Neural cell (in vitro differentiated cells): ENCODE data around the gene GPC5.

ENCODE experiments used
- CTCF ChIP-seq: fragments of 450-650 bp; IDR thresholded peaks from 2 replicates; pipeline ENCODE4 v1.5.1; 2014; ENCODE audit warnings: antibody characterized with exemption, mild to moderate bottlenecking, moderate library complexity; ENCODE audit not compliant: poor library complexity, severe bottlenecking
- EP300 ChIP-seq: fragments of 450-650 bp; conservative IDR thresholded peaks from 2 replicates; pipeline ENCODE4 v1.6.1; 2014; ENCODE audit warnings: antibody characterized with exemption, mild to moderate bottlenecking, moderate library complexity; ENCODE audit not compliant: poor library complexity, severe bottlenecking
- EZH2 ChIP-seq: fragments of 200-600, 300-800 bp; shearing (Covaris generic), sonication (generic); IDR thresholded peaks from 2 replicates; pipeline ENCODE4 v1.6.1; 2014; ENCODE audit warnings: antibody characterized with exemption, low read length, borderline replicate concordance, mild to moderate bottlenecking; ENCODE audit not compliant: insufficient read depth, poor library complexity, severe bottlenecking
- MXI1 ChIP-seq: fragments of 450-650 bp; conservative IDR thresholded peaks from 2 replicates; pipeline ENCODE4 v1.6.1; 2014; ENCODE audit warnings: antibody characterized with exemption, mild to moderate bottlenecking; ENCODE audit not compliant: poor library complexity, severe bottlenecking
- POLR2AphosphoS5 ChIP-seq: IDR thresholded peaks from 2 replicates; pipeline ENCODE4 v1.6.1; 2012
- RAD21 ChIP-seq: fragments of 450-650 bp; conservative IDR thresholded peaks from 2 replicates; pipeline ENCODE4 v1.6.1; 2014; ENCODE audit warnings: antibody characterized with exemption, mild to moderate bottlenecking, moderate library complexity
- REST ChIP-seq: IDR thresholded peaks from 2 replicates; pipeline ENCODE4 v1.6.1; 2012; ENCODE audit warnings: borderline replicate concordance
- SMC3 ChIP-seq: fragments of 450-650 bp; conservative IDR thresholded peaks from 2 replicates; pipeline ENCODE4 v1.6.1; 2014; ENCODE audit warnings: antibody characterized with exemption, mild to moderate bottlenecking, moderate library complexity; ENCODE audit not compliant: poor library complexity
- TAF1 ChIP-seq: IDR thresholded peaks from 2 replicates; pipeline ENCODE4 v1.6.1; 2012; ENCODE audit warnings: low read depth

DNA sequence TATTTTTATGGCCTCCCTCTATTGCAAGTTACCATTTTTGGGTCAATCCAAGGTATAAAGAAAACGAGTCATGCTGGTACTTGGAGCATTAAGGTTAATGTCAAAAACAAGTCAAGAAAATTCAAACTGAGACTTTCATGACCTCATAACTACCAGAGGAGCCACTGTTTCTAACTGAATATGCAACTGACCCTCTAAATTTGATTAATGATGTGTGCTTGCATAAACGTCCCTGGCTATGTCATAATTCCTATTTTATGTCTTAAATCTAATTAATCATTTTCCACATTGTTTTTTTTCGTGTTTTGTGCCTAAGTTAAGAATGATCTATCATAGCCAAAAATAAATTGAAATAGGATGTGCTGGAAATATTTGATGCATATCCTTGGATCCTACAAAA lies 1431.5 kb downstream of the GPC5 start:
- TF ChIP-seq POLR2AphosphoS5, result no peak
- TF ChIP-seq EZH2, result no peak
- TF ChIP-seq TAF1, result no peak
- TF ChIP-seq EP300, result no peak
- no peak for TF ChIP-seq REST
- TF ChIP-seq CTCF, result no peak
- no peak for TF ChIP-seq MXI1
- TF ChIP-seq RAD21, result no peak
- no peak for TF ChIP-seq SMC3
